ENCODE measurements around the gene OR10H4. TPM values are rescaled to one million over a fixed set of nuclear protein-coding genes. Genes with fewer than 3 reads are reported as not detected.
"Not testable (repeated sequence)": the region's sequence is repeated elsewhere in the genome, so short reads cannot be mapped to it uniquely, and the experiment has no call there.

The OR10H4 gene, protein sequence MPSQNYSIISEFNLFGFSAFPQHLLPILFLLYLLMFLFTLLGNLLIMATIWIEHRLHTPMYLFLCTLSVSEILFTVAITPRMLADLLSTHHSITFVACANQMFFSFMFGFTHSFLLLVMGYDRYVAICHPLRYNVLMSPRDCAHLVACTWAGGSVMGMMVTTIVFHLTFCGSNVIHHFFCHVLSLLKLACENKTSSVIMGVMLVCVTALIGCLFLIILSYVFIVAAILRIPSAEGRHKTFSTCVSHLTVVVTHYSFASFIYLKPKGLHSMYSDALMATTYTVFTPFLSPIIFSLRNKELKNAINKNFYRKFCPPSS
- total RNA-seq (not detected), polyA plus RNA-seq (not detected)
- long read RNA-seq, donor 1: 0 reads
- long read RNA-seq, donor 2: 0 reads
- long read RNA-seq, donor 3: 0 reads

DNA sequence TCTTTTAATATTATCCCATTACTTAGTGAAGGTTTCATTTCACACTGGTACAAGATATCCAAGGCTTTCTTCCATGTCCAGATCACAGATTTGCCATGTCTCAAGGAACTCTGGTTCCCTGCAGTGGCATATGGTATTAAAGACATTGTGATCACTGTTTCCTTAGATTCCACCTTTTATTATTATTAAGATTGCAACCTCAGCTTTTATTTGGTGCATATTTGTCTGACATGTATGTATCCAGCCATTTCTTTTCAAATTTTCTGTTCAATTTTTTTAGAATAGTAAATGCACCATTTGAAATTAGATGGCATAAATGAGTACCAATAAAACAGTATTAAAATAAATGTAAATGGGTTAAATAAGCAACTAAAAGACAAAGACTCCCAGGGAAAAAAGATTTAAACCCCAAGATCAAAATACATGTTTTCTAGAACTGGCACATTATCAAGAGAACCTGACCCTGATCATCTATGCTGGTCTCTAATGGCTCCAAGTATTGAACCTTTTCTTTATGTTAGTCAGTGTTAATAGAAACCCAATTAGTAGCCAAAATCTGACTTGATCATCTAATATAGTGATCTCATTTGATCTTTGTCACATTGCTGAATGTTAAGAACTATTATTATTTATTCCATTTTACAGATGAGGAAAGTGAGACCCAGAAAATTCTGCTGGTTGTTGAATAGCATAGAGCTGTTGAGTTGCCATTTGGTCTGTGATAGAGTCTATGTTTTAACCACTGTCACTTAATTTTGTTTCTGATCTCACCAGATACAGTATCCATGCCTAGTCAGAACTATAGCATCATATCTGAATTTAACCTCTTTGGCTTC is at the start of gene OR10H4:
Gene OR10H4 (plus strand): TSS at position 786 of the 836 bp plus-strand sequence. CDS start 0 bp downstream, at position 786.
- no peaks in the 10 kb centered on the region for H3K36me3 ChIP-seq
- H3K27me3 ChIP-seq: no peaks in the 10 kb centered on the region
- DNase-seq: no peak
- H3K4me1 ChIP-seq (ENCODE audit: insufficient read depth): no peaks in the 10 kb centered on the region
- no peak for TF ChIP-seq POLR2A (IDR thresholded peaks at IDR 0.05)
- H3K27ac ChIP-seq: no peak within 1 kb of the TSS
- peaks cover 0 to 5% of the 10 kb centered on the region in 2 donors for H3K9me3 ChIP-seq
- no peak within 1 kb of the TSS for H3K4me3 ChIP-seq
- intact Hi-C loops (cut with DNase I): no loop called here

DNA sequence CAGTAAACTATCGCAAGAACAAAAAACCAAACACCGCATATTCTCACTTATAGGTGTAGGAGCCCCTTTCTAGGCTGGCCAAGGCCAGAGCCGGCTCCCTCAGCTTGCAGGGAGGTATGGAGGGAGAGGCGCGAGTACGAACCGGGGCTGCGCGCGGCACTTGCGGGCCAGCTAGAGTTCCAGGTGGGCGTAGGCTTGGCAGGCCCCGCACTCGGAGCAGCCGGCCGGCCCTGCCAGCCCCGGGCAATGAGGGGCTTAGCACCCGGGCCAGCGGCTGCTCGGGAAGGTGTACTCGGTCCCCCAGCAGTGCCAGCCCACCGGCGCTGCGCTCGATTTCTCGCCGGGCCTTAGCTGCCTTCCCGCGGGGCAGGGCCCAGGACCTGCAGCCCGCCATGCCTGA is 49.2 kb upstream of the OR10H4 start:
- 9 to 10% (median 10%) methylated on average over 22 to 30 of the region's 30 CpGs for WGBS, 3 donors
- H3K9me3 ChIP-seq; intact Hi-C loops (cut with DNase I); H3K4me1 ChIP-seq (ENCODE audit: insufficient read depth); H3K36me3 ChIP-seq; DNase-seq; H3K27me3 ChIP-seq; H3K4me3 ChIP-seq; H3K27ac ChIP-seq: not testable (repeated sequence)

DNA sequence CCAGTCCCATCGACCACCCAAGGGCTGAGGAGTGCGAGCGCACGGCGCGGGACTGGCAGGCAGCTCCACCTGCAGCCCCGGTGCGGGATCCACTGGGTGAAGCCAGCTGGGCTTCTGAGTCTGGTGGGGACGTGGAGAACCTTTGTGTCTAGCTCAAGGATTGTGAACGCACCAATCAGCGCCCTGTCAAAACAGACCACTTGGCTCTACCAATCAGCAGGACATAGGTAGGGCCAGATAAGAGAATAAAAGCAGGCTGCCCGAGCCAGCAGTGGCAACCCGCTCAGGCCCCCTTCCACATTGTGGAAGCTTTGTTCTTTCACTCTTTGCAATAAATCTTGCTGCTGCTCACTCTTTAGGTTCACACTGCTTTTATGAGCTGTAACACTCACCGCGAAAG is 48.8 kb upstream of the OR10H4 start:
- H3K4me3 ChIP-seq; H3K4me1 ChIP-seq (ENCODE audit: insufficient read depth); H3K36me3 ChIP-seq; H3K27ac ChIP-seq; DNase-seq; H3K9me3 ChIP-seq; H3K27me3 ChIP-seq; intact Hi-C loops (cut with DNase I): not testable (repeated sequence)
- 8 to 12% (median 11%) methylated on average over 14 to 15 of the region's 15 CpGs for WGBS, 3 donors

DNA sequence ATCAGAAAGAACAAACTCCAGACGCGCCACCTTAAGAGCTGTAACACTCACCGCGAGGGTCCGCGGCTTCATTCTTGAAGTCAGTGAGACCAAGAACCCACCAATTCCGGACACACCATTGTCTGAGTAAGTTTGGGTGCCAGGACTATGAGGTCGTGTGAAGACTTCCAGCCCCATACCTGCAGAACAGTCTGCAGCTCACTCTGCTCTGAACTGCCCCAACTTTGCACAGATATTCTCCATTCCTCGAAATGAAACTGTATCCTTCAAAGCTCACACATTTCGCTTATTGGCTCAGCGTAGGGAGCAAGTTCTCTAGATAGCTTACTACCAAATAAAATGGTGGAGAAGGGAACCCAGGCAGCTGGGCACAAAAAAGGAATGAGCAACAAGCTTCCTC is 48.3 kb upstream of the OR10H4 start:
- intact Hi-C loops (cut with DNase I): no loop called here
- no peak for DNase-seq
- no peaks in the 10 kb centered on the region for H3K4me1 ChIP-seq (ENCODE audit: insufficient read depth)
- H3K4me3 ChIP-seq: no peak overlapping the region
- TF ChIP-seq EP300 (IDR thresholded peaks at IDR 0.05) (no peak), POLR2A (IDR thresholded peaks at IDR 0.05) (no peak)
- TF ChIP-seq, protein P1, sequence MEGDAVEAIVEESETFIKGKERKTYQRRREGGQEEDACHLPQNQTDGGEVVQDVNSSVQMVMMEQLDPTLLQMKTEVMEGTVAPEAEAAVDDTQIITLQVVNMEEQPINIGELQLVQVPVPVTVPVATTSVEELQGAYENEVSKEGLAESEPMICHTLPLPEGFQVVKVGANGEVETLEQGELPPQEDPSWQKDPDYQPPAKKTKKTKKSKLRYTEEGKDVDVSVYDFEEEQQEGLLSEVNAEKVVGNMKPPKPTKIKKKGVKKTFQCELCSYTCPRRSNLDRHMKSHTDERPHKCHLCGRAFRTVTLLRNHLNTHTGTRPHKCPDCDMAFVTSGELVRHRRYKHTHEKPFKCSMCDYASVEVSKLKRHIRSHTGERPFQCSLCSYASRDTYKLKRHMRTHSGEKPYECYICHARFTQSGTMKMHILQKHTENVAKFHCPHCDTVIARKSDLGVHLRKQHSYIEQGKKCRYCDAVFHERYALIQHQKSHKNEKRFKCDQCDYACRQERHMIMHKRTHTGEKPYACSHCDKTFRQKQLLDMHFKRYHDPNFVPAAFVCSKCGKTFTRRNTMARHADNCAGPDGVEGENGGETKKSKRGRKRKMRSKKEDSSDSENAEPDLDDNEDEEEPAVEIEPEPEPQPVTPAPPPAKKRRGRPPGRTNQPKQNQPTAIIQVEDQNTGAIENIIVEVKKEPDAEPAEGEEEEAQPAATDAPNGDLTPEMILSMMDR (IDR thresholded peaks at IDR 0.05): no peak
- no peak overlapping the region for H3K27ac ChIP-seq
- H3K9me3 ChIP-seq: no peaks in the 10 kb centered on the region
- H3K27me3 ChIP-seq: no peaks in the 10 kb centered on the region
- WGBS, 3 donors: 68 to 76% (median 74%) methylated on average over 11 of the region's 11 CpGs
- H3K36me3 ChIP-seq: no peaks in the 10 kb centered on the region

DNA sequence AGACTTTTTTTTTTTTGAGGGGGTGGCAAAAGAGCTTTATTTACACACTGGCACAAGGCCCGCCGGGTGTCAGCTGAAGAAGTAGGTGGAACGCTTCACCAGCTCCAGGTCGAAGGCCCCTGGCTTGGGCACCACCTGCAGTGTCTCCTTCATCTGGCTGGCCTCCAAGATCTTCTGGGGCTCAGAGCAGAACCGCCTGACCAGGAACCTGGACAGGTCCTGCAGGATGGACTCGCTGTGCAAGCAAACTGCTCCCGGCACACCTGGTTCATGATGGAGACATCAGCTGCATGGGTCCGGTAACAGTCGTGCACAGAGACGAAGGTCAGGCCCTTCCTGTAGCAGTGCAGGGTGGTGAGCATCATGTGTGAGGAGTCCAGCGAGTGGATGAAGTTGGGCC is 46.6 kb upstream of the OR10H4 start:
- intact Hi-C loops (cut with DNase I): no loop called here
- no peak for TF ChIP-seq POLR2A (IDR thresholded peaks at IDR 0.05)
- no peak for TF ChIP-seq EP300 (IDR thresholded peaks at IDR 0.05)
- TF ChIP-seq, protein P1 (IDR thresholded peaks at IDR 0.05): no peak
- Histone ChIP-seq H3K27me3 (no peaks in the 10 kb centered on the region), H3K9me3 (no peaks in the 10 kb centered on the region), H3K4me1 (ENCODE audit: insufficient read depth) (no peaks in the 10 kb centered on the region), H3K27ac (no peak overlapping the region), H3K36me3 (no peaks in the 10 kb centered on the region), H3K4me3 (no peak overlapping the region)
- DNase-seq: no peak
- 82 to 87% (median 84%) methylated on average over 11 of the region's 11 CpGs for WGBS, 3 donors

DNA sequence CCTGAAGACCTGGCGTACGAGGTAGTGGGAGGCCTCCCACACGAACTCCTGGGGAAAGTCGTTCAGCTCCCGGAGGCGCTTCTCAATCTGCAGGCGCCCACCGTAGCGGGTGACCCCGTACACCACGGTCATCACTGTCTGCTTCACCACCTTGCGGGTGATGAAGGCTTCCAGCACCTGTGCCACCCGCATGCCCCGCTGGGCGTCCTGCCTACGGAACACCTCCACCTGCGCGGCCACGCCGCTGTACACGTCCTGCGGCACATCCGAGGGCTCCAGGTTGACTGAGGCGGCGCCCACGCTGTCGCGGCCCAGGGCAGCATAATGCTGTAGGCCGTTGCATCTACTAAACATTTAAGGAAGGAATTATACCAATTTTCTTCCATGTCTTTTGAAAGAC is 45.9 kb upstream of the OR10H4 start:
- H3K27me3 ChIP-seq; H3K36me3 ChIP-seq; DNase-seq; H3K4me3 ChIP-seq; H3K4me1 ChIP-seq (ENCODE audit: insufficient read depth); H3K27ac ChIP-seq; H3K9me3 ChIP-seq; intact Hi-C loops (cut with DNase I): not testable (repeated sequence)
- WGBS, 3 donors: 88 to 91% (median 91%) methylated on average over 24 to 29 of the region's 29 CpGs

All from ovary (tissue), 10 donors.